Neural cell (in vitro differentiated cells): Measurements from ENCODE around the gene STK40. TPM values are rescaled to one million over a fixed set of nuclear protein-coding genes. Genes with fewer than 3 reads are reported as not detected.

Experiments
- H2AFZ ChIP-seq: fragments of 200-600, 300-800 bp; sonication (generic), shearing (Covaris generic); 2 replicates; pipeline ENCODE4 v1.6.0; 2014; ENCODE audit warnings: low read depth, mild to moderate bottlenecking, antibody characterized with exemption, low read length, moderate library complexity
- H3F3A ChIP-seq: fragments of 200-600 bp; shearing (Covaris generic); 2 replicates; pipeline ENCODE4 v1.6.1; 2016; ENCODE audit warnings: mild to moderate bottlenecking, moderate library complexity, mixed read lengths, antibody characterized with exemption, low read length; ENCODE audit not compliant: insufficient read depth, poor library complexity, severe bottlenecking
- H3K27ac ChIP-seq: fragments of 200-600, 300-800 bp; sonication (generic), shearing (Covaris generic); 2 replicates; pipeline ENCODE4 v1.5.1; 2014; ENCODE audit warnings: mild to moderate bottlenecking, low read length, moderate library complexity
- H3K27me3 ChIP-seq: fragments of 300-800, 200-600 bp; sonication (generic), shearing (Covaris generic); 2 replicates; pipeline ENCODE4 v1.6.0; 2014; ENCODE audit warnings: mild to moderate bottlenecking, low read depth, low read length, moderate library complexity; ENCODE audit not compliant: insufficient read depth
- H3K36me3 ChIP-seq: fragments of 300-800, 200-600 bp; sonication (generic), shearing (Covaris generic); 2 replicates; pipeline ENCODE4 v1.5.1; 2014; ENCODE audit warnings: mild to moderate bottlenecking, antibody characterized with exemption, low read length, moderate library complexity; ENCODE audit not compliant: insufficient read depth
- H3K4me2 ChIP-seq: fragments of 300-800, 200-600 bp; sonication (generic), shearing (Covaris generic); 2 replicates; pipeline ENCODE4 v1.6.0; 2014; ENCODE audit warnings: mild to moderate bottlenecking, low read length
- H3K4me3 ChIP-seq: fragments of 300-800, 200-600 bp; sonication (generic), shearing (Covaris generic); 2 replicates; pipeline ENCODE4 v1.5.1; 2014; ENCODE audit warnings: mild to moderate bottlenecking, low read length, moderate library complexity
- H3K79me2 ChIP-seq: fragments of 200-600 bp; shearing (Covaris generic); replicated peaks from 2 replicates; pipeline ENCODE4 v1.6.0; 2014; ENCODE audit warnings: mild to moderate bottlenecking, low read length, moderate library complexity; ENCODE audit not compliant: insufficient read depth
- H3K9ac ChIP-seq: fragments of 300-800, 200-600 bp; sonication (generic), shearing (Covaris generic); 2 replicates; pipeline ENCODE4 v1.6.1; 2016; ENCODE audit warnings: mild to moderate bottlenecking, low read length, mixed read lengths
- H3K9me2 ChIP-seq: fragments of 200-600 bp; shearing (Covaris generic); 2 replicates; pipeline ENCODE4 v1.6.1; 2016; ENCODE audit warnings: mild to moderate bottlenecking, low read length, mixed read lengths; ENCODE audit not compliant: insufficient read depth
- H3K9me3 ChIP-seq: fragments of 200-600, 300-800 bp; sonication (generic), shearing (Covaris generic); 2 replicates; pipeline ENCODE4 v1.6.1; 2016; ENCODE audit warnings: mild to moderate bottlenecking, mixed run types, low read length, moderate library complexity, mixed read lengths
- H4K20me1 ChIP-seq: fragments of 200-600 bp; shearing (Covaris generic); 2 replicates; pipeline ENCODE4 v1.6.1; 2016; ENCODE audit warnings: mild to moderate bottlenecking, mixed run types; ENCODE audit not compliant: insufficient read depth
- CTCF ChIP-seq: fragments of 450-650 bp; IDR thresholded peaks from 2 replicates; pipeline ENCODE4 v1.5.1; 2014; ENCODE audit warnings: antibody characterized with exemption, mild to moderate bottlenecking, moderate library complexity; ENCODE audit not compliant: poor library complexity, severe bottlenecking
- EP300 ChIP-seq: fragments of 450-650 bp; conservative IDR thresholded peaks from 2 replicates; pipeline ENCODE4 v1.6.1; 2014; ENCODE audit warnings: antibody characterized with exemption, mild to moderate bottlenecking, moderate library complexity; ENCODE audit not compliant: poor library complexity, severe bottlenecking
- EZH2 ChIP-seq: fragments of 200-600, 300-800 bp; shearing (Covaris generic), sonication (generic); IDR thresholded peaks from 2 replicates; pipeline ENCODE4 v1.6.1; 2014; ENCODE audit warnings: antibody characterized with exemption, low read length, borderline replicate concordance, mild to moderate bottlenecking; ENCODE audit not compliant: insufficient read depth, poor library complexity, severe bottlenecking
- MXI1 ChIP-seq: fragments of 450-650 bp; conservative IDR thresholded peaks from 2 replicates; pipeline ENCODE4 v1.6.1; 2014; ENCODE audit warnings: antibody characterized with exemption, mild to moderate bottlenecking; ENCODE audit not compliant: poor library complexity, severe bottlenecking
- POLR2AphosphoS5 ChIP-seq: IDR thresholded peaks from 2 replicates; pipeline ENCODE4 v1.6.1; 2012
- RAD21 ChIP-seq: fragments of 450-650 bp; conservative IDR thresholded peaks from 2 replicates; pipeline ENCODE4 v1.6.1; 2014; ENCODE audit warnings: antibody characterized with exemption, mild to moderate bottlenecking, moderate library complexity
- REST ChIP-seq: IDR thresholded peaks from 2 replicates; pipeline ENCODE4 v1.6.1; 2012; ENCODE audit warnings: borderline replicate concordance
- SMC3 ChIP-seq: fragments of 450-650 bp; conservative IDR thresholded peaks from 2 replicates; pipeline ENCODE4 v1.6.1; 2014; ENCODE audit warnings: antibody characterized with exemption, mild to moderate bottlenecking, moderate library complexity; ENCODE audit not compliant: poor library complexity
- TAF1 ChIP-seq: IDR thresholded peaks from 2 replicates; pipeline ENCODE4 v1.6.1; 2012; ENCODE audit warnings: low read depth
- polyA plus RNA-seq: library from polyadenylated mRNA; depleted of rRNA; stranded (reverse); fragments of >200 nt; gene quantifications from 2 replicates; pipeline ENCODE4 v1.2.3, GENCODE V29; 2014

STK40 gene
- polyA plus RNA-seq, 1 donor from 2014 or later: 8.4 TPM

- H3K27ac ChIP-seq: no peak overlapping the region
- no peaks in the 10 kb centered on the region for H3K9me2 ChIP-seq
- H3K9me3 ChIP-seq: no peaks in the 10 kb centered on the region
- H3K27me3 ChIP-seq: no peaks in the 10 kb centered on the region
- H2AFZ ChIP-seq: no peak overlapping the region
- no peak overlapping the region for H3K9ac ChIP-seq
- H4K20me1 ChIP-seq: peaks cover 2% of the 10 kb centered on the region
- no peak overlapping the region for H3K4me2 ChIP-seq
- TF ChIP-seq POLR2AphosphoS5 (no peak), CTCF (no peak), TAF1 (no peak), EZH2 (no peak), REST (no peak), EP300 (no peak), MXI1 (no peak), RAD21 (no peak), SMC3 (no peak)
- no peak overlapping the region for H3K4me3 ChIP-seq
- peaks cover 30% of the 10 kb centered on the region for H3K79me2 ChIP-seq
- no peaks in the 10 kb centered on the region for H3K36me3 ChIP-seq
- no peaks in the 10 kb centered on the region for H3F3A ChIP-seq
Measured at GRCh38 chr1:36380782-36381181, 4.9 kb downstream of the STK40 start.

GRCh38 chr1:36380143-36380619 is 5.5 kb downstream of the STK40 start:
- Histone ChIP-seq H3K9me3 (no peaks in the 10 kb centered on the region), H3K36me3 (no peaks in the 10 kb centered on the region), H3K4me2 (no peak overlapping the region), H3K9ac (no peak overlapping the region), H3K9me2 (no peaks in the 10 kb centered on the region), H3F3A (no peaks in the 10 kb centered on the region), H3K4me3 (no peak overlapping the region), H3K27me3 (no peaks in the 10 kb centered on the region), H4K20me1 (peaks cover 2% of the 10 kb centered on the region), H3K79me2 (peaks cover 30% of the 10 kb centered on the region), H3K27ac (no peak overlapping the region), H2AFZ (no peak overlapping the region)
- TF ChIP-seq MXI1: no peak
- TF ChIP-seq SMC3: no peak
- no peak for TF ChIP-seq RAD21
- TF ChIP-seq CTCF: no peak
- TF ChIP-seq TAF1: no peak
- no peak for TF ChIP-seq REST
- no peak for TF ChIP-seq POLR2AphosphoS5
- no peak for TF ChIP-seq EP300
- TF ChIP-seq EZH2: no peak
